ENCODE results near the gene CCDC78.
"Not testable (repeated sequence)": the region's sequence is repeated elsewhere in the genome, so short reads cannot be mapped to it uniquely, and the experiment has no call there.

The CCDC78 gene

GRCh38 chr16:691242-691641, 35.0 kb downstream of the CCDC78 start:
- not testable (repeated sequence) for DNase-seq

- DNase-seq: no peak
Observed at GRCh38 chr16:689175-689897, 36.9 kb downstream of the CCDC78 start.

DNA sequence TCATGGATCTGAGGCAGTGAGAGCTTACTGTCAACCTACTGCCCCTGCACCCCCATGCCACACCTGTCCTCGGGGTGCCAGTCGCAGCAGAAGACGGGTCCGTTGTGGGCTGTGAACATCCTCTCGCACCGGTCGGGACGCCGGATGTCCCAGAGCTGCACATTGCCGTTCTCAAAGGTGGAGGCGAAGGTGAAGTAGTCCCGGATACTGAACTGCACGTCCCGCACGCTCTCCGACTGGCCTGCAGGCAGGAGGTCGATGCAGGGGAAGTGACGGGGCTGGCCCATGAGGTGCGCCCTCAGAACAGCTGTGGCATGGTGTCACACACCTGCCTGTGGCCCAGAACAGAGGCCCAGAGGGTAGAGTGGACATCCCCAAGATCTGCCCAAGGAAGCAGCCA, 38.7 kb downstream of the CCDC78 start:
- DNase-seq: no peak

- DNase-seq: no peak
Observed at GRCh38 chr16:686459-687260, 39.6 kb downstream of the CCDC78 start.

- DNase-seq: no peak
Observed at GRCh38 chr16:685967-686366, 40.3 kb downstream of the CCDC78 start.

DNA sequence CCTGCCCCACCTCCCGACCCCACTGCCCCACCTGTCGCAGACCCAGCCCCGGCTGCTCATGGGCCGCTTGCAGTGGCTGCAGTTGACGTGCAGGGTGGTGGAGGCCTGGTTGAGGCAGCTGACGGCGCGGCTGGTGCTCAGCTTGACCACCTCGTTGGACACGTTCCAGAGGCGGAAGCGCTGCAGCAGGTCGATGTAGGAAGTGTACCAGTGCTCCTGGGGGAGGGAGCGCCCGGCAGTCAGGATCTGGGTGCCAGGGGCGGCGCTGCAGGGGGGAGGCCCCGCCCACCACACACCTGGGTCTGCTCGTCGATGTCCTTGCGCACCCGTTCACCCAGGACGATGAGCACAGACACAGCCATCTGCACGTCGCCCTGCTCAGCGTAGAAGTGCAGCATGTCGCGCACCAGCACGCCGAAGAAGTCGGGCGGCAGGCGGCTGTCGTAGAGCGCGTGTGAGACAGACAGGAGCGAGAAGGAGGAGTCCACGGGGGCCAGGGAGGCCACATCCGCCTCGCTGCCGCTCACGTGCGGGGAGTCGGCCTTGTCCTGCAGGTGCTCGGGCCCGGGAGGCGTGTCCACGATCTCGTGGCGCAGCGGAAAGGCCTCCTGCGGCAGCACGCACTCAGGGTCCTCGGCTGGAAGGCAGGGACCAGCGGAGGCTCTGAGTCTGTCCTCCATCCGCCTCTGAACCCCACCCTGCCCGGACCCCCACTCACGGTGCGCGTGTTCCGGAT, 41.1 kb downstream of the CCDC78 start:
- DNase-seq: no peak

DNA sequence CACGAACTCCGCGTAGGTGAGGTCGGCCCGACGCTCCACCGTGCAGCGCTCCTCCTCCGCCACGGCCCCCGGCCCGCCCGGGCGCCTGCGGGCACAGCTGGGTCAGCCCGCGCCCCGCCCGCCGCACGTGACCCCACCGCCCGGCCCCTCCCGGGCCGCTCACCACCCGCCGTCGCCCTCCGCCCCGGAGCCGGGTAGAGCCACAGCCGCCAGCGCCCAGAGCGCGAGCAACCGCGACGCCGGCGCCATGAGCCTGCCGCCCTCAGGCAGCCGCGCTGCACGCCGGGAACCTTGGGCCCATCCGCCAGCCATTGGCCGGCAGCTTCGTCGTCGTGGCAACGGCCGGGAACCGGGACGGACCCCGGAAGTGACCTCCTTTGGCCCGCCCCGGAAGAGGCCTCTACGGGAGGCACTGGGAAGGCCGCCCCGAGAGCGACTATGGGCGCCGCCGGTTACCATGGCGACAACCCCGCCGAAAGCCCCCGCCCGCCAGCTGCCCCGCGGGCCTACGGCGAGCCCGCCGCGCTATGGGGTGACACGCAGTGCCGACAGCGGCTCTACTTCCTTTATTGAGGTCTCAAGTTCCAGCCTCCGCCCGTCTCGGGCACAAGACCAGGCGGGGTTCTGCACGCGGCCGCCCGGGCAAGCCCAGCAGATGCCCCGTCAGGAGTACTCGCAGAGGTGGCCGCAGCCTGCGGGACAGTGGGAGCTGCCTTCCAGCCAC, 42.0 kb downstream of the CCDC78 start, which contains the start of gene JMJD8:
JMJD8 (minus strand) TSS at position 264 of the 724 bp plus-strand sequence; CDS start at position 249, 15 bp downstream.
- peak; percentile 94 for DNase-seq

GRCh38 chr16:683396-684070, 42.7 kb downstream of the CCDC78 start:
- DNase-seq: no peak

GRCh38 chr16:682493-683395, 43.5 kb downstream of the CCDC78 start:
- DNase-seq: no peak

DNA sequence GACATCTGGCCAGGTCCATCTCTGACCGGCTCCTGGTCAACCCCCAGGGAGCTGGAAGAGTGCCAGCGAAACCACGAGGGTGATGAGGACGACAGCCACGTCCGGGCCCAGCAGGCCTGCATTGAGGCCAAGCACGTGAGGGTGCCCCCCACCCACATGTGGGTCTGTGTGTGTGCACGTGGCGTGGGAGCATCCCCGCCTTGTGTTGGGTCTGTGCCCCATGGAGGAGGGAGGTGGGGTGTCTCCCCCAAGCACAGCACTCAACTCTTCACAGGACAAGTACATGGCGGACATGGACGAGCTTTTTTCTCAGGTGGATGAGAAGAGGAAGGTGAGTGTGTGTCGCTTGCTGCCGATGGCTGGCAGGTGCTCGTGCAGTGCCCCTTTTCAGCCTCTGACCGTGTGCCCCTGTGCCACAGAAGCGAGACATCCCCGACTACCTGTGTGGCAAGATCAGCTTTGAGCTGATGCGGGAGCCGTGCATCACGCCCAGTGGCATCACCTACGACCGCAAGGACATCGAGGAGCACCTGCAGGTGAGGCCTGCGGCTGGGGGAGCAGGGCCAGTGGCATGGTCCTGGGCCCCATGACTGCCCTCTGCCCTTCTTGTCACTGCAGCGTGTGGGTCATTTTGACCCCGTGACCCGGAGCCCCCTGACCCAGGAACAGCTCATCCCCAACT, 44.4 kb downstream of the CCDC78 start:
- DNase-seq: no peak

DNA sequence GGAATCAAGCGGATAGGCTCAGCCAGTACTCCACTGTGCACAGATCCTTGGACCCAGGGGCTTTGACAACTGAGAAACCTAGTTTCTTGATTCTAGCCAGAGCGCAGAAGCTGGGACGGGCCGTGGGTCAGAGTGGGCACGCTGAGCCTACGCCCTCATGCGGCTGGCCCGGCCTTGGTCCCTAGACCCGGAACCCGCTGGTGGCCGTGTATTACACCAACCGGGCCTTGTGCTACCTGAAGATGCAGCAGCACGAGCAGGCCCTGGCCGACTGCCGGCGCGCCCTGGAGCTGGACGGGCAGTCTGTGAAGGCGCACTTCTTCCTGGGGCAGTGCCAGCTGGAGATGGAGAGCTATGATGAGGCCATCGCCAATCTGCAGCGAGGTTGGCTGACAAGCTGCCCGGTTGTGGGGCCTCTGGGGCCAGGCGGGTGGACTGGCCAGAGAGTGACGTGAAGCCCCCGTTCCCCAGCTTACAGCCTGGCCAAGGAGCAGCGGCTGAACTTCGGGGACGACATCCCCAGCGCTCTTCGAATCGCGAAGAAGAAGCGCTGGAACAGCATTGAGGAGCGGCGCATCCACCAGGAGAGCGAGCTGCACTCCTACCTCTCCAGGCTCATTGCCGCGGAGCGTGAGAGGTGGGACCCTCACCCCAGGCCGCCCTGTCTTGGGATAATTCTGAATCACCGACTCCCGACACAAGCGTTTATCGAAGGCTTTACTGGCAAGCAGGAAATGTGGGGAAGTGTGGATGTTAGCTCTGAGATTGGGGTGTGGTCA, 45.1 kb downstream of the CCDC78 start:
- no peak for DNase-seq

DNA sequence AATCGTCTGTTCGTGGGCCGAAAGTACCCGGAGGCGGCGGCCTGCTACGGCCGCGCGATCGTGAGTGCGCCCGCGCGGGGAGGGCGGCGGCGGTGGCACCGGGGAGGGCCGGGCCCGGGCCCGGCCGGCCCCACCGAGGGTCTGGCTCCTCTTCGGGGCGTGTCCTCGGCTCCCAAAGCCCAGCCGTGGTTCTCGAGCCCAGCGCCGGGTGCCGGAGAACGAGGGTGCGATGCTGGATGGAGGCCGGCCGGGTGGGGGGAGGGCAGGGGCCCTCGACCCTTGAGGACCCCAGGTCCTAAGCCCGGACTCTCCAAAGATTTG, 45.7 kb downstream of the CCDC78 start:
- DNase-seq: no peak

DNA sequence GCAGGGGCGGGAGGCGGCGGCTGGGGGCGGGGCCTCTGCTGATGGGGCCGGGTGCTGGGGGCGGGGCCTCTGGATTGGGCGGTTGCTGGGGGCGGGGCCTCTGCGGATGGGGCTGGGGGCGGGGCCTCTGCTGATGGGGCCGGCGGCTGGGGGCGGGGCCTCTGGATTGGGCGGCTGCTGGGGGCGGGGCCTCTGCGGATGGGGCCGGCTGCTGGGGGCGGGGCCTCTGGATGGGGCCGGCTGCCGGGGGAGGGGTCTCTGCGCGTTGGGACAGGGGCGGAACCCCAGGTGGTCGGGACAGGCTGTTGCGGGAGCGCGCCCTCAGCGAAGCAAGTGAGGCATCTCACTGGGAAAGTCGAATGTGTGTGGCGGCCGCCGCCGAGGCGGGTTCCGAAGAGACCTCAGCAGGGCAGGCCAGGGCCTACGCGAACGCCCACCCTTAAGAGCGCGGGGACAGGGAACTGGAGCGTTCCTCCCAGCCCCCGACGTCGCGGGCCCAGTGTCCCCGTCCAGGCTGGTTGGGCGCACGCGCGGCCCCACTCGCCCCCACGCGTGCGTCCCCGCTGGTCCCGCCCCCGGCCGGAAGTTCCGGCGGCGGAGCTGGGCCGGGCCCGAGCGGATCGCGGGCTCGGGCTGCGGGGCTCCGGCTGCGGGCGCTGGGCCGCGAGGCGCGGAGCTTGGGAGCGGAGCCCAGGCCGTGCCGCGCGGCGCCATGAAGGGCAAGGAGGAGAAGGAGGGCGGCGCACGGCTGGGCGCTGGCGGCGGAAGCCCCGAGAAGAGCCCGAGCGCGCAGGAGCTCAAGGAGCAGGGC, 46.2 kb downstream of the CCDC78 start, which contains the start of gene STUB1:
STUB1 (plus strand) TSS at position 597 of the 811 bp plus-strand sequence; CDS start at position 713, 116 bp downstream.
- DNase-seq: peak; percentile 85

DNA sequence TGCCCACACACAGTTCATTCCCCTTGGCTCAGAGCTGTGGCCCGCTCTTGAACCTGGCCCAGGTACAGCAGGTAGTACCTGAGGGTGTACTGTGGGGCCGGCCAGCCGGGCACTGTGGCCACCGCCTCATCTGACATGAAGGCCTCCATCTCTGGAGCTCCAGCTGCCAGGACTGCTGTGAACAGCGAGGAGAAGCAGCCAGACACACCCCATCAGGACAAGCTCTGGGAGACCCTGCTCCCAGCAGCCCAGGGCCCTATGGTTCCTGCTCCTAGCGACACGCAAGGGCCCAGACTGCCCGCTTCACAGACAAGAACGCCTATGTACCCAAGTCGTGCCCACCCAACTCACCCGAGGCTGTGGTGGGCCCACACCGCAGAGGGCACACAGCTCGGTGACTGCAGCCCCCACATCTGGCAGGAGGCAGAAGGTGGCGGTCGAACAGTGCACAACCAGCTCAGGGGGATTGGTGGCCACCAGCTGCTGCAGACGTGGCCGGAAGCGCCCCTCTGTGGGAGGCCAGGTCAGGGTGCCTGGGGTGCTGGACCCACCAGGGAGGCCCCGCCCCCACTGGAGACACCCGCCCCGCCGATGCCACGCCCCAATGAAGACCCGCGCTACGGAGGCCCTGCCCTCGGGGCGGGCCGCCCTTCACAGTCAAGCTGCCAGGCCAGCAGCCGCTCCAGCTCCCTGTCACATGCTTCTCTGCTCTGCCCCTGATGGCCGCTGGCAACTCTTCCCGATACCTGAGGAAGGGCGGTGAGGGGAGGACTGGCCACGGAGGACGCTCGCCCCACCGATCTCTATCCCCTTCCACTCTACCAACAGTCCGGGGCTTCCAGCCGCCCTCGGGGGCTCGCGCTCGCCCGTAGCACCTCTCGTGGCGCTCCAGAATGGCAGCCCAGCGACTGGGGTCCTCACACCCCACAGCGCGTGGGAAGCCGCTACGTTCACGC, 47.1 kb downstream of the CCDC78 start:
- no peak for DNase-seq

GRCh38 chr16:678209-678857, 47.9 kb downstream of the CCDC78 start:
- DNase-seq: no peak

GRCh38 chr16:677316-678190, 48.7 kb downstream of the CCDC78 start:
- DNase-seq: no peak

All from activated T-cell treated with anti-CD3 and anti-CD28 coated beads for 4 hours (primary cell).